Nephron progenitor cell (in vitro differentiated cells): ENCODE data around the gene ELOVL7.

Source experiments
- DNase-seq: peaks from one replicate; pipeline ENCODE4 v3.0.0; 2021
- H3K27ac Mint-ChIP-seq: 2 replicates; pipeline ENCODE4 v1.8.0; 2021; ENCODE audit warnings: mild to moderate bottlenecking, moderate library complexity, mixed read lengths
- H3K27me3 Mint-ChIP-seq: 2 replicates; pipeline ENCODE4 v1.8.0; 2021; ENCODE audit warnings: mild to moderate bottlenecking, low read depth, mixed read lengths; ENCODE audit not compliant: poor library complexity
- H3K36me3 Mint-ChIP-seq: 2 replicates; pipeline ENCODE4 v1.8.0; 2021; ENCODE audit warnings: low read depth, mixed read lengths
- H3K4me1 Mint-ChIP-seq: 2 replicates; pipeline ENCODE4 v1.8.0; 2021; ENCODE audit warnings: mixed read lengths
- H3K4me3 Mint-ChIP-seq: 2 replicates; pipeline ENCODE4 v1.8.0; 2021; ENCODE audit warnings: mild to moderate bottlenecking, moderate library complexity, mixed read lengths
- H3K9me3 Mint-ChIP-seq: 2 replicates; pipeline ENCODE4 v1.8.0; 2021; ENCODE audit warnings: mild to moderate bottlenecking, moderate library complexity, mixed read lengths
- TF ChIP-seq, protein P1 (sequence below): fragments of 200-600 bp; sonication (generic); IDR thresholded peaks from 2 replicates; pipeline ENCODE4 v1.5.0; 2021; ENCODE audit warnings: antibody characterized with exemption

The ELOVL7 gene

DNA sequence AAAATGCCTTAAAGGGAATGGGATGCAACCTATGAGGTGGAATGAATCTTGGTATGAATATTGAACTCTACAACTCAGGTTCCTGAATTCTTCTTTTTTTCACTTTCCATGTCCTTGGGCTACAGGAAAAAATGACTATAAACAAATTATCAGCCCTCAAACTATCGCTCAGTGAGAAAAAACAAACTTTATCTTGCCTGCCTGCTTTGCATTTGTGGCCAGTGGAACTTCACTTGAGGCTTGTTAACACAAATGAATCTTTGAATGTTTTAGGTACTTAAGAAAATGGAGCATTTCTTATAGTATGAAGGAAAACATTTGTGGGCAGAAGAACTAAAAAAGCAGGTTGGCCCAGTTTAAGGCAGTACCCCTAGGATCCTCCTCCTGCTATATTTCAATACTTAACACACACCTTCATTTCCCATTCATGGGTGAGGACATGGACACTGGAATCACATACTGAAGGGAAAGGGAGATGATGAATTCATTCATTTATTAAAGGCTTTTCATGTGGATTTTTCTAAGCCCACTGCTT lies 34.1 kb downstream of the ELOVL7 start:
- Mint-ChIP-seq H3K27ac (no peak overlapping the region), H3K4me3 (no peak overlapping the region), H3K27me3 (peaks cover 3% of the 10 kb centered on the region), H3K4me1 (no peaks in the 10 kb centered on the region), H3K36me3 (no peaks in the 10 kb centered on the region), H3K9me3 (peaks cover 4% of the 10 kb centered on the region)
- TF ChIP-seq, protein P1, sequence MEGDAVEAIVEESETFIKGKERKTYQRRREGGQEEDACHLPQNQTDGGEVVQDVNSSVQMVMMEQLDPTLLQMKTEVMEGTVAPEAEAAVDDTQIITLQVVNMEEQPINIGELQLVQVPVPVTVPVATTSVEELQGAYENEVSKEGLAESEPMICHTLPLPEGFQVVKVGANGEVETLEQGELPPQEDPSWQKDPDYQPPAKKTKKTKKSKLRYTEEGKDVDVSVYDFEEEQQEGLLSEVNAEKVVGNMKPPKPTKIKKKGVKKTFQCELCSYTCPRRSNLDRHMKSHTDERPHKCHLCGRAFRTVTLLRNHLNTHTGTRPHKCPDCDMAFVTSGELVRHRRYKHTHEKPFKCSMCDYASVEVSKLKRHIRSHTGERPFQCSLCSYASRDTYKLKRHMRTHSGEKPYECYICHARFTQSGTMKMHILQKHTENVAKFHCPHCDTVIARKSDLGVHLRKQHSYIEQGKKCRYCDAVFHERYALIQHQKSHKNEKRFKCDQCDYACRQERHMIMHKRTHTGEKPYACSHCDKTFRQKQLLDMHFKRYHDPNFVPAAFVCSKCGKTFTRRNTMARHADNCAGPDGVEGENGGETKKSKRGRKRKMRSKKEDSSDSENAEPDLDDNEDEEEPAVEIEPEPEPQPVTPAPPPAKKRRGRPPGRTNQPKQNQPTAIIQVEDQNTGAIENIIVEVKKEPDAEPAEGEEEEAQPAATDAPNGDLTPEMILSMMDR: no peak
- no peak for DNase-seq

GRCh38 chr5:60806591-60807243 lies 37.4 kb downstream of the ELOVL7 start:
- Mint-ChIP-seq H3K9me3 (peaks cover 4% of the 10 kb centered on the region), H3K27ac (no peak overlapping the region)
- DNase-seq: no peak

GRCh38 chr5:60805463-60805862 lies 38.6 kb downstream of the ELOVL7 start:
- Mint-ChIP-seq H3K4me1 (no peaks in the 10 kb centered on the region), H3K27me3 (peaks cover 3% of the 10 kb centered on the region), H3K36me3 (no peaks in the 10 kb centered on the region), H3K9me3 (peaks cover 4% of the 10 kb centered on the region), H3K4me3 (no peak overlapping the region), H3K27ac (no peak overlapping the region)
- DNase-seq: no peak
- TF ChIP-seq, protein P1: no peak

More at GRCh38 chr5:60806591-60807243, 37.4 kb downstream of the ELOVL7 start:
- TF ChIP-seq, protein P1: no peak
- H3K36me3 Mint-ChIP-seq: no peaks in the 10 kb centered on the region
- no peaks in the 10 kb centered on the region for H3K4me1 Mint-ChIP-seq
- H3K4me3 Mint-ChIP-seq: no peak overlapping the region
- H3K27me3 Mint-ChIP-seq: peaks cover 3% of the 10 kb centered on the region

- Mint-ChIP-seq H3K36me3 (no peaks in the 10 kb centered on the region), H3K4me1 (no peaks in the 10 kb centered on the region), H3K27me3 (peaks cover under 1% of the 10 kb centered on the region), H3K4me3 (no peak overlapping the region), H3K27ac (no peak overlapping the region), H3K9me3 (peaks cover 4% of the 10 kb centered on the region)
- TF ChIP-seq, protein P1: no peak
- DNase-seq: no peak
Measured at GRCh38 chr5:60803712-60804111, 40.4 kb downstream of the ELOVL7 start.

- no peak overlapping the region for H3K27ac Mint-ChIP-seq
- no peak overlapping the region for H3K4me3 Mint-ChIP-seq
- TF ChIP-seq, protein P1: no peak
- no peak for DNase-seq
- no peaks in the 10 kb centered on the region for H3K36me3 Mint-ChIP-seq
- H3K4me1 Mint-ChIP-seq: no peaks in the 10 kb centered on the region
- H3K9me3 Mint-ChIP-seq: peaks cover 4% of the 10 kb centered on the region
- no peaks in the 10 kb centered on the region for H3K27me3 Mint-ChIP-seq
Measured at GRCh38 chr5:60802986-60803385, 41.1 kb downstream of the ELOVL7 start.

- no peak for DNase-seq
- Mint-ChIP-seq H3K36me3 (no peaks in the 10 kb centered on the region), H3K4me1 (no peaks in the 10 kb centered on the region), H3K27ac (no peak overlapping the region), H3K27me3 (no peaks in the 10 kb centered on the region), H3K4me3 (no peak overlapping the region), H3K9me3 (peaks cover under 1% of the 10 kb centered on the region)
- TF ChIP-seq, protein P1: no peak
Measured at GRCh38 chr5:60802226-60802625, 41.8 kb downstream of the ELOVL7 start.
